Stomach (tissue), 9 donors: ENCODE measurements around the gene MCTP1. TPM values are rescaled to one million over a fixed set of nuclear protein-coding genes. Genes with fewer than 3 reads are reported as not detected.

Experiments
- DNase-seq, 2 donors: peaks; one replicate each; pipeline versions ENCODE4 v3.0.0 to v3.0.0-alpha.2; 2013 to 2019
- H3K27ac ChIP-seq, 5 donors: fragments of 200-600 bp in 4 of 5; sonication (generic) in 4 of 5; one replicate each; pipeline ENCODE4 v1.5.1; 2013 to 2019; ENCODE audit warnings: mild to moderate bottlenecking in 1 of 5, moderate library complexity in 1 of 5
- H3K27me3 ChIP-seq, 3 donors: fragments of 200-600 bp; sonication (generic); one replicate each; pipeline ENCODE4 v1.5.1; 2017 to 2019; ENCODE audit warnings: mixed run types in 1 of 3
- H3K36me3 ChIP-seq, 4 donors: fragments of 200-600 bp; sonication (generic); 1 replicate in 3 of 4; 2 replicates in 1 of 4; pipeline ENCODE4 v1.5.1; 2016 to 2019
- H3K4me1 ChIP-seq, 4 donors: fragments of 200-600 bp; sonication (generic); one replicate each; pipeline ENCODE4 v1.5.1; 2016 to 2019
- H3K4me3 ChIP-seq, 4 donors: fragments of 200-600 bp; sonication (generic) in 3 of 4; one replicate each; pipeline ENCODE4 v1.5.1; 2016 to 2019; ENCODE audit warnings: mild to moderate bottlenecking in 1 of 4
- H3K9me3 ChIP-seq, 4 donors: fragments of 200-600 bp; sonication (generic); one replicate each; pipeline ENCODE4 v1.5.1; 2016 to 2019
- CTCF ChIP-seq, 7 experiments: fragments of 450-650 bp in 4 of 7; fragments of 200-600 bp in 3 of 7; sonication (generic) in 3 of 7; IDR thresholded peaks; one replicate each; pipeline ENCODE4 v1.5.1; 2016 to 2019; ENCODE audit warnings: antibody characterized with exemption in 7 of 7, control low read depth in 2 of 7, mild to moderate bottlenecking in 1 of 7
- EP300 ChIP-seq: sonication (generic); formaldehyde crosslinking; IDR thresholded peaks from one replicate; pipeline ENCODE4 v1.6.1; 2017; ENCODE audit warnings: antibody characterized with exemption
- POLR2A ChIP-seq, 4 donors: fragments of 450-650 bp; IDR thresholded peaks; one replicate each; pipeline ENCODE4 v1.6.1; 2016; ENCODE audit warnings: antibody characterized with exemption in 4 of 4, control low read depth in 2 of 4, mild to moderate bottlenecking in 1 of 4, moderate library complexity in 1 of 4
- POLR2AphosphoS5 ChIP-seq, 3 donors: sonication (generic); formaldehyde crosslinking; IDR thresholded peaks; one replicate each; pipeline ENCODE4 v1.6.1; 2016; ENCODE audit warnings: antibody characterized with exemption in 3 of 3
- WGBS, 5 donors: extraction: QIAGEN DNeasy Blood & Tissue Kit in 3 of 5; methylation state at CpG; one replicate each; pipeline versions ENCODE4 v1.1.5 to v1.1.7; 2013 to 2018; 5-methylcytosine and 5-hydroxymethylcytosine counted together
- intact Hi-C: fragments of 100-400 bp; cut with DNase I; formaldehyde crosslinking; loops from one replicate; pipeline ENCODE4 v1.15.1; 2023; ENCODE audit warnings: low total_unique reads
- polyA plus RNA-seq, 3 donors: library from polyadenylated mRNA; stranded (reverse); fragments of 200-250 nt; gene quantifications; one replicate each; pipeline ENCODE4 v1.2.3, GENCODE V29; 2013
- total RNA-seq, 5 donors: library from RNA; depleted of rRNA; stranded (reverse); fragments of >200 nt; gene quantifications; one replicate each; pipeline versions ENCODE4 v1.1.0 to v1.2.3, GENCODE V29; 2014 to 2016
- donor health status: healthy with polysubstance abuse.
- donor health status: Bipolar disorder and iron deficiency.
- donor health status: healthy.

MCTP1 gene
- total and polyA plus RNA-seq, 8 donors = 1.4 to 47.9 (median 11.3) TPM

GRCh38 chr5:95178046-95178651 lies 106.7 kb downstream of the MCTP1 start:
- intact Hi-C loops = no loop called here
- H3K36me3 ChIP-seq = no peaks in the 10 kb centered on the region
- WGBS, 5 donors = 31 to 48% (median 40%) methylated on average over 4 of the region's 4 CpGs
- H3K4me1 ChIP-seq = no peaks in the 10 kb centered on the region
- H3K27ac ChIP-seq = no peak overlapping the region
- peak in 1 of 2 donors; percentile 28 for DNase-seq
- H3K27me3 ChIP-seq = no peaks in the 10 kb centered on the region
- TF ChIP-seq POLR2AphosphoS5 (IDR thresholded peaks at IDR 0.05) (no peak), CTCF (IDR thresholded peaks at IDR 0.05) (no peak), EP300 (no peak), POLR2A (IDR thresholded peaks at IDR 0.05) (no peak)
- no peak overlapping the region for H3K4me3 ChIP-seq
- H3K9me3 ChIP-seq = no peaks in the 10 kb centered on the region

GRCh38 chr5:95177456-95177855 lies 107.4 kb downstream of the MCTP1 start:
- 73 to 91% (median 86%) methylated on average over 4 of the region's 4 CpGs for WGBS, 5 donors

GRCh38 chr5:95175106-95175505 lies 109.8 kb downstream of the MCTP1 start:
- 55 to 73% (median 62%) methylated on average over 3 of the region's 3 CpGs for WGBS, 5 donors
- Histone ChIP-seq H3K9me3 (peaks cover 0 to 8% (median 2%) of the 10 kb centered on the region in 4 donors), H3K36me3 (no peaks in the 10 kb centered on the region), H3K27ac (no peak overlapping the region), H3K27me3 (no peaks in the 10 kb centered on the region), H3K4me3 (no peak overlapping the region), H3K4me1 (no peaks in the 10 kb centered on the region)
- no peak for DNase-seq
- TF ChIP-seq EP300 (no peak), POLR2AphosphoS5 (IDR thresholded peaks at IDR 0.05) (no peak), POLR2A (IDR thresholded peaks at IDR 0.05) (no peak), CTCF (IDR thresholded peaks at IDR 0.05) (no peak)
- intact Hi-C loops = no loop called here

More at GRCh38 chr5:95177456-95177855, 107.4 kb downstream of the MCTP1 start:
- Histone ChIP-seq H3K27ac (no peak overlapping the region), H3K36me3 (no peaks in the 10 kb centered on the region), H3K9me3 (no peaks in the 10 kb centered on the region), H3K4me1 (no peaks in the 10 kb centered on the region), H3K27me3 (no peaks in the 10 kb centered on the region), H3K4me3 (no peak overlapping the region)
- intact Hi-C loops = no loop called here
- TF ChIP-seq CTCF (IDR thresholded peaks at IDR 0.05) (no peak), EP300 (no peak), POLR2AphosphoS5 (IDR thresholded peaks at IDR 0.05) (no peak), POLR2A (IDR thresholded peaks at IDR 0.05) (no peak)
- no peak for DNase-seq

GRCh38 chr5:95172659-95173058 lies 112.2 kb downstream of the MCTP1 start:
- TF ChIP-seq POLR2AphosphoS5 (IDR thresholded peaks at IDR 0.05) = no peak
- no peak for TF ChIP-seq CTCF (IDR thresholded peaks at IDR 0.05)
- no peak for TF ChIP-seq EP300
- no peak for TF ChIP-seq POLR2A (IDR thresholded peaks at IDR 0.05)

More at GRCh38 chr5:95172659-95173058, 112.2 kb downstream of the MCTP1 start:
- Histone ChIP-seq H3K9me3 (peaks cover 0 to 8% (median 2%) of the 10 kb centered on the region in 4 donors), H3K4me1 (no peaks in the 10 kb centered on the region), H3K27me3 (no peaks in the 10 kb centered on the region), H3K36me3 (no peaks in the 10 kb centered on the region), H3K4me3 (no peak overlapping the region), H3K27ac (no peak overlapping the region)
- DNase-seq = no peak
- intact Hi-C loops = no loop called here
